H1 (cell line): Measurements from ENCODE around the gene EIF2AK2. TPM values are rescaled to one million over a fixed set of nuclear protein-coding genes. Genes with fewer than 3 reads are reported as not detected.

Source experiments
- CTCF ChIA-PET: fragments of 300-600 bp; sonication (Branson Sonifier 250); formaldehyde crosslinking; loops from one replicate; lab custom pipeline; 2021; ENCODE audit not compliant: partially characterized antibody; lab: Charles Lee
- POLR2A ChIA-PET: fragments of 300-600 bp; sonication (Branson Sonifier 250); formaldehyde crosslinking; loops from one replicate; lab custom pipeline; 2021; ENCODE audit warnings: inconsistent platforms; ENCODE audit not compliant: partially characterized antibody; lab: Charles Lee
- DNase-seq, 2 experiments: peaks; one replicate each; pipeline versions ENCODE4 v3.0.0 to v3.0.0-alpha.2; 2010 to 2022; ENCODE audit warnings: low spot score in 2 of 2, low read depth in 1 of 2, mixed read lengths in 1 of 2
- FAIRE-seq: peaks from 2 replicates; lab custom pipeline; 2011; peaks lifted over from hg19 to GRCh38; lab: Jason Lieb, UNC
- H2AFZ ChIP-seq: 2 replicates; pipeline ENCODE4 v1.8.1; 2012; ENCODE audit warnings: low read length, inconsistent platforms
- H2AK5ac ChIP-seq: 2 replicates; pipeline ENCODE4 v1.6.1; 2013; ENCODE audit warnings: low read depth, low read length
- H2BK120ac ChIP-seq: replicated peaks from 2 replicates; pipeline ENCODE3; 2013; ENCODE audit warnings: low read depth, low read length, inconsistent platforms
- H2BK12ac ChIP-seq: 2 replicates; pipeline ENCODE4 v1.6.1; 2013; ENCODE audit warnings: low read depth, low read length
- H2BK15ac ChIP-seq: 2 replicates; pipeline ENCODE4 v1.6.1; 2013; ENCODE audit warnings: low read length
- H2BK20ac ChIP-seq: 2 replicates; pipeline ENCODE4 v1.6.1; 2013; ENCODE audit warnings: low read length
- H2BK5ac ChIP-seq: 2 replicates; pipeline ENCODE4 v1.6.1; 2013; ENCODE audit warnings: low read depth, low read length
- H3K14ac ChIP-seq: 2 replicates; pipeline ENCODE4 v1.6.1; 2013; ENCODE audit warnings: inconsistent platforms; ENCODE audit not compliant: insufficient read length
- H3K18ac ChIP-seq: 2 replicates; pipeline ENCODE4 v1.6.1; 2013; ENCODE audit warnings: low read length; ENCODE audit errors: extremely low read depth
- H3K23ac ChIP-seq: 2 replicates; pipeline ENCODE4 v1.6.1; 2013; ENCODE audit warnings: inconsistent platforms; ENCODE audit not compliant: insufficient read length
- H3K23me2 ChIP-seq: 2 replicates; pipeline ENCODE4 v1.6.1; 2013; ENCODE audit warnings: low read depth, low read length
- H3K27ac ChIP-seq: 2 replicates; pipeline ENCODE4 v1.6.1; 2011; ENCODE audit warnings: low read depth, low read length, inconsistent platforms
- H3K27me3 ChIP-seq, 4 experiments: replicated peaks in 1 of 4; 1 replicate in 1 of 4; 2 replicates in 3 of 4; pipeline versions ENCODE4 v1.6.1 to v1.8.1; 2011 to 2013; ENCODE audit warnings: low read length in 3 of 4, mild to moderate bottlenecking in 3 of 4, inconsistent platforms in 2 of 4, mixed read lengths in 2 of 4, moderate library complexity in 1 of 4; ENCODE audit not compliant: control insufficient read depth in 3 of 4, insufficient read depth in 3 of 4; ENCODE audit errors: extremely low read depth in 1 of 4
- H3K36me3 ChIP-seq, 4 experiments: 2 replicates each; pipeline versions ENCODE4 v1.6.1 to v1.8.1; 2011 to 2013; ENCODE audit warnings: mild to moderate bottlenecking in 4 of 4, low read length in 3 of 4, moderate library complexity in 2 of 4, control low read depth in 1 of 4, inconsistent platforms in 1 of 4; ENCODE audit not compliant: insufficient read depth in 4 of 4, control insufficient read depth in 2 of 4
- H3K4ac ChIP-seq: replicated peaks from 2 replicates; pipeline ENCODE3; 2013; ENCODE audit warnings: low read length, low read depth, mixed read lengths, inconsistent platforms; ENCODE audit not compliant: insufficient read length
- H3K4me1 ChIP-seq, 4 experiments: replicated peaks in 1 of 4; 1 replicate in 1 of 4; 2 replicates in 3 of 4; pipeline versions ENCODE4 v1.6.1 to v1.8.1; 2011 to 2013; ENCODE audit warnings: low read length in 3 of 4, inconsistent platforms in 2 of 4, mixed read lengths in 1 of 4; ENCODE audit not compliant: insufficient read depth in 4 of 4, control insufficient read depth in 3 of 4
- H3K4me2 ChIP-seq, 2 experiments: 2 replicates each; pipeline versions ENCODE4 v1.6.1 to v1.8.1; 2011 to 2013; ENCODE audit warnings: low read depth in 2 of 2, low read length in 2 of 2, control low read depth in 1 of 2, inconsistent platforms in 1 of 2, mild to moderate bottlenecking in 1 of 2; ENCODE audit not compliant: insufficient read depth in 1 of 2
- H3K4me3 ChIP-seq, 4 experiments: fragments of 200-600, 300-600 bp in 1 of 4; sonication (generic), shearing (Covaris generic), sonication (Bioruptor Twin) in 1 of 4; 2 replicates each; pipeline versions ENCODE4 v1.5.1 to v1.8.1; 2011 to 2016; ENCODE audit warnings: low read length in 4 of 4, low read depth in 3 of 4, control low read depth in 2 of 4, inconsistent platforms in 2 of 4, mild to moderate bottlenecking in 2 of 4, mixed read lengths in 1 of 4, moderate library complexity in 1 of 4; ENCODE audit not compliant: insufficient read depth in 2 of 4; ENCODE audit errors: extremely low read depth in 1 of 4
- H3K56ac ChIP-seq: replicated peaks from 2 replicates; pipeline ENCODE3; 2013; ENCODE audit warnings: low read depth, mild to moderate bottlenecking, mixed read lengths, low read length, inconsistent platforms; ENCODE audit not compliant: insufficient read length
- H3K79me1 ChIP-seq: 2 replicates; pipeline ENCODE4 v1.6.1; 2013; ENCODE audit warnings: low read depth, low read length, control low read depth
- H3K79me2 ChIP-seq, 2 experiments: 2 replicates each; pipeline versions ENCODE4 v1.6.1 to v1.8.1; 2012 to 2013; ENCODE audit warnings: low read length in 2 of 2, mild to moderate bottlenecking in 2 of 2, inconsistent platforms in 1 of 2; ENCODE audit not compliant: insufficient read depth in 2 of 2, control insufficient read depth in 1 of 2
- H3K9ac ChIP-seq, 4 experiments: replicated peaks in 1 of 4; 1 replicate in 1 of 4; 2 replicates in 3 of 4; pipeline versions ENCODE4 v1.6.1 to v1.8.1; 2011 to 2013; ENCODE audit warnings: low read depth in 3 of 4, low read length in 3 of 4, control low read depth in 2 of 4, mild to moderate bottlenecking in 2 of 4, moderate library complexity in 2 of 4, inconsistent platforms in 1 of 4; ENCODE audit errors: extremely low read depth in 1 of 4
- H3K9me3 ChIP-seq, 2 experiments: 2 replicates each; pipeline versions ENCODE4 v1.6.1 to v1.8.1; 2012 to 2013; ENCODE audit warnings: mild to moderate bottlenecking in 2 of 2, moderate library complexity in 2 of 2, control low read depth in 1 of 2, inconsistent platforms in 1 of 2, low read depth in 1 of 2, low read length in 1 of 2, mixed read lengths in 1 of 2; ENCODE audit not compliant: insufficient read depth in 2 of 2
- H4K20me1 ChIP-seq, 2 experiments: replicated peaks in 1 of 2; 2 replicates each; pipeline versions ENCODE3 to v1.8.1; 2011 to 2013; ENCODE audit warnings: inconsistent platforms in 2 of 2, low read length in 2 of 2, mild to moderate bottlenecking in 1 of 2; ENCODE audit not compliant: insufficient read depth in 2 of 2, control insufficient read depth in 1 of 2
- H4K5ac ChIP-seq: 2 replicates; pipeline ENCODE4 v1.6.1; 2013; ENCODE audit warnings: low read length, low read depth, mixed read lengths, inconsistent platforms; ENCODE audit not compliant: insufficient read length
- H4K8ac ChIP-seq: 2 replicates; pipeline ENCODE4 v1.8.0; 2013; ENCODE audit warnings: mild to moderate bottlenecking, moderate library complexity, low read length, inconsistent platforms; ENCODE audit not compliant: insufficient read depth; ENCODE audit errors: extremely low read depth
- H4K91ac ChIP-seq: replicated peaks from 2 replicates; pipeline ENCODE3; 2013; ENCODE audit warnings: low read length, mixed read lengths, inconsistent platforms; ENCODE audit not compliant: insufficient read length
- ASH2L ChIP-seq: fragments of 200-600, 300-600 bp; sonication (generic); IDR thresholded peaks from one replicate; pipeline ENCODE4 v1.7.1; 2017; ENCODE audit warnings: low read length
- BRCA1 ChIP-seq: IDR thresholded peaks from 2 replicates; pipeline ENCODE4 v1.6.1; 2012; ENCODE audit warnings: low read depth, low read length, improper control_type of control experiment
- CEBPB ChIP-seq: IDR thresholded peaks from 2 replicates; pipeline ENCODE4 v1.6.1; 2012; ENCODE audit warnings: low read depth, low read length
- CHD1 ChIP-seq: IDR thresholded peaks from 2 replicates; pipeline ENCODE4 v1.6.1; 2012; ENCODE audit warnings: low read depth, low read length, improper control_type of control experiment
- CREB1 ChIP-seq: IDR thresholded peaks from 2 replicates; pipeline ENCODE4 v1.6.1; 2012; ENCODE audit warnings: inconsistent platforms
- CTBP2 ChIP-seq: IDR thresholded peaks from 2 replicates; pipeline ENCODE4 v1.7.0; 2011; ENCODE audit warnings: borderline replicate concordance, mild to moderate bottlenecking, moderate library complexity, mixed read lengths, low read length; ENCODE audit not compliant: insufficient read depth, insufficient read length
- HDAC6 ChIP-seq: IDR thresholded peaks from one replicate; pipeline ENCODE4 v1.7.1; 2012; ENCODE audit warnings: low read depth, mild to moderate bottlenecking, inconsistent platforms, low read length, moderate library complexity
- NANOG ChIP-seq: IDR thresholded peaks from 2 replicates; pipeline ENCODE4 v1.6.1; 2011; ENCODE audit warnings: low read length, low read depth, mild to moderate bottlenecking, inconsistent platforms; ENCODE audit not compliant: insufficient read depth, poor library complexity, severe bottlenecking
- PHF8 ChIP-seq: fragments of 200-600 bp; sonication (generic); conservative IDR thresholded peaks from 2 replicates; pipeline ENCODE4 v1.7.1; 2012; ENCODE audit warnings: low read depth, mild to moderate bottlenecking, inconsistent platforms, low read length, moderate library complexity
- POLR2A ChIP-seq, 2 experiments: IDR thresholded peaks; 1 replicate in 1 of 2; 2 replicates in 1 of 2; pipeline ENCODE4 v1.6.1; 2011; ENCODE audit warnings: low read depth in 2 of 2, low read length in 2 of 2, mild to moderate bottlenecking in 2 of 2; ENCODE audit errors: control extremely low read depth in 1 of 2
- SP4 ChIP-seq: IDR thresholded peaks from 2 replicates; pipeline ENCODE4 v1.6.1; 2012; ENCODE audit warnings: low read length, inconsistent platforms
- SUZ12 ChIP-seq: fragments of 200-600 bp; sonication (generic); IDR thresholded peaks from 2 replicates; pipeline ENCODE4 v1.6.1; 2012; ENCODE audit warnings: mild to moderate bottlenecking, inconsistent platforms, low read length, moderate library complexity, mixed read lengths
- TBP ChIP-seq: IDR thresholded peaks from 2 replicates; pipeline ENCODE4 v1.6.1; 2011; ENCODE audit warnings: low read depth, low read length, improper control_type of control experiment
- TCF12 ChIP-seq: IDR thresholded peaks from 2 replicates; pipeline ENCODE4 v1.6.1; 2011; ENCODE audit warnings: low read depth, mild to moderate bottlenecking, low read length
- TEAD4 ChIP-seq: IDR thresholded peaks from 2 replicates; pipeline ENCODE4 v1.6.1; 2012; ENCODE audit warnings: low read depth, low read length, inconsistent platforms, mixed read lengths
- YY1 ChIP-seq: IDR thresholded peaks from 2 replicates; pipeline ENCODE4 v1.6.1; 2011; ENCODE audit warnings: low read depth, mild to moderate bottlenecking, low read length
- WGBS, 2 experiments: shearing (Covaris generic) in 1 of 2; methylation state at CpG; one replicate each; pipeline versions ENCODE4 v1.1.6 to v1.1.7; 2013 to 2015; ENCODE audit warnings: low lambda C conversion rate in 2 of 2, mixed read lengths in 2 of 2, inconsistent platforms in 1 of 2, low coverage in 1 of 2, missing lambda C conversion rate in 1 of 2; ENCODE audit not compliant: insufficient replicate concordance in 2 of 2, insufficient coverage in 1 of 2, insufficient read length in 1 of 2; ENCODE audit errors: extremely low coverage in 1 of 2, missing lambda C conversion rate in 1 of 2; 5-methylcytosine and 5-hydroxymethylcytosine counted together
- polyA plus RNA-seq, 7 experiments: library from polyadenylated mRNA; depleted of rRNA in 3 of 7; stranded (reverse) in 5 of 7; unstranded in 2 of 7; fragments of >200 nt in 5 of 7; fragments of 200-250 nt in 2 of 7; gene quantifications; 1 replicate in 5 of 7; 2 replicates in 1 of 7; 4 replicates in 1 of 7; pipeline versions ENCODE4 v1.2.1 to v1.2.3, GENCODE V29; 2011 to 2013; ENCODE audit warnings: missing spikeins in 2 of 7, mixed read lengths in 2 of 7
- total RNA-seq: library from RNA; stranded (reverse); fragmentation: NEBNext Ultra II Directional; extraction: Animal tissue kit (Norgen Biotek cat#: 25700); gene quantifications from 2 replicates; pipeline ENCODE4 v1.2.1, GENCODE V29; 2021

The EIF2AK2 gene
- total and polyA plus RNA-seq, 2 of the 8 experiments (the other 6 are each of a cell fraction or from before 2014, with no cell fraction given) = 13.1 to 46.9 TPM

GRCh38 chr2:37080266-37080665 lies 76.5 kb downstream of the EIF2AK2 start:
- no peak overlapping the region for H3K9ac ChIP-seq
- no peak overlapping the region for H3K4ac ChIP-seq
- no peak overlapping the region for H2AFZ ChIP-seq
- H3K56ac ChIP-seq = no peak overlapping the region
- ChIA-PET POLR2A (no interaction called here), CTCF (no interaction called here)
- H2AK5ac ChIP-seq = no peak overlapping the region
- H2BK12ac ChIP-seq = no peak overlapping the region
- peaks cover 0 to 13% (median 3%) of the 10 kb centered on the region in 4 experiments; a peak in 3 of 8 replicates for H3K36me3 ChIP-seq
- no peak overlapping the region for H3K14ac ChIP-seq
- H2BK120ac ChIP-seq = no peak overlapping the region
- H2BK5ac ChIP-seq = no peak overlapping the region
- no peaks in the 10 kb centered on the region for H3K79me1 ChIP-seq
- H3K4me2 ChIP-seq = no peak overlapping the region
- no peaks in the 10 kb centered on the region for H3K9me3 ChIP-seq
- peaks cover 8% of the 10 kb centered on the region for H3K23me2 ChIP-seq
- no peaks in the 10 kb centered on the region for H3K79me2 ChIP-seq
- no peak overlapping the region for H4K91ac ChIP-seq
- 87% methylated on average over 2 of the region's 2 CpGs; no CpG with 5 or more reads in 1 of the 2 experiments for WGBS, 2 experiments
- H2BK15ac ChIP-seq = no peak overlapping the region
- no peak overlapping the region for H3K23ac ChIP-seq
- no peak overlapping the region for H4K8ac ChIP-seq
- no peak overlapping the region for H4K5ac ChIP-seq
- no peak overlapping the region for H3K4me3 ChIP-seq
- H3K27ac ChIP-seq = no peak overlapping the region
- no peak overlapping the region for H3K18ac ChIP-seq
- FAIRE-seq (no peak), DNase-seq (no peak)
- H4K20me1 ChIP-seq = peaks cover 0 to 1% of the 10 kb centered on the region in 2 experiments
- H3K27me3 ChIP-seq = no peaks in the 10 kb centered on the region
- peaks cover 0 to 4% (median 2%) of the 10 kb centered on the region in 4 experiments; a peak in 2 of 7 replicates for H3K4me1 ChIP-seq
- no peak overlapping the region for H2BK20ac ChIP-seq
- TF ChIP-seq TBP (no peak), SP4 (no peak), POLR2A (IDR thresholded peaks at IDR 0.05; ENCODE audit: control extremely low read depth in 1 of 2, low read depth in 2 of 2, low read length in 2 of 2) (no peak), CREB1 (no peak), HDAC6 (no peak), YY1 (no peak), NANOG (no peak), CEBPB (no peak), CTBP2 (no peak), PHF8 (no peak), TCF12 (no peak), CHD1 (no peak), TEAD4 (no peak), BRCA1 (no peak), SUZ12 (no peak), ASH2L (no peak)
